Sigmoid colon (tissue), 7 donors: ENCODE data around the gene BRINP3. TPM values are rescaled to one million over a fixed set of nuclear protein-coding genes. Genes with fewer than 3 reads are reported as not detected.

Experiments used
- DNase-seq: peaks from one replicate; pipeline ENCODE4 v3.0.0-alpha.2; 2019
- H3K27ac ChIP-seq, 4 donors: fragments of 200-600 bp; sonication (generic); one replicate each; pipeline ENCODE4 v1.5.1; 2016 to 2019; ENCODE audit warnings: mild to moderate bottlenecking in 1 of 4
- H3K27me3 ChIP-seq, 3 donors: fragments of 200-600 bp; sonication (generic); one replicate each; pipeline ENCODE4 v1.5.1; 2019; ENCODE audit warnings: mild to moderate bottlenecking in 1 of 3
- H3K36me3 ChIP-seq, 4 donors: fragments of 200-600 bp; sonication (generic); one replicate each; pipeline ENCODE4 v1.5.1; 2016 to 2019
- H3K4me1 ChIP-seq, 4 donors: fragments of 200-600 bp; sonication (generic); one replicate each; pipeline ENCODE4 v1.5.1; 2017 to 2019
- H3K4me3 ChIP-seq, 4 donors: fragments of 200-600 bp; sonication (generic); one replicate each; pipeline ENCODE4 v1.5.1; 2017 to 2019; ENCODE audit warnings: mild to moderate bottlenecking in 2 of 4, moderate library complexity in 1 of 4
- H3K9me3 ChIP-seq, 4 donors: fragments of 200-600 bp in 3 of 4; sonication (generic) in 3 of 4; one replicate each; pipeline versions ENCODE4 v1.5.1 to v1.6.1; 2013 to 2019
- EP300 ChIP-seq, 4 donors: sonication (generic); formaldehyde crosslinking; IDR thresholded peaks; one replicate each; pipeline ENCODE4 v1.6.1; 2017; ENCODE audit warnings: antibody characterized with exemption in 4 of 4
- POLR2A ChIP-seq, 2 donors: fragments of 450-650 bp; IDR thresholded peaks; one replicate each; pipeline ENCODE4 v1.6.1; 2016; ENCODE audit warnings: antibody characterized with exemption in 2 of 2, mild to moderate bottlenecking in 2 of 2, moderate library complexity in 2 of 2
- POLR2AphosphoS5 ChIP-seq, 4 donors: sonication (generic); formaldehyde crosslinking; IDR thresholded peaks; one replicate each; pipeline ENCODE4 v1.6.1; 2017; ENCODE audit warnings: antibody characterized with exemption in 4 of 4
- WGBS, 2 donors: extraction: QIAGEN DNeasy Blood & Tissue Kit; methylation state at CpG; one replicate each; pipeline ENCODE4 v1.1.7; 2013; 5-methylcytosine and 5-hydroxymethylcytosine counted together
- intact Hi-C: fragments of 100-400 bp; cut with DNase I; formaldehyde crosslinking; loops from one replicate; pipeline ENCODE4 v1.15.1; 2023
- polyA plus RNA-seq, 3 donors: library from polyadenylated mRNA; stranded (reverse); fragments of 200-250 nt; gene quantifications; one replicate each; pipeline ENCODE4 v1.2.3, GENCODE V29; 2013
- total RNA-seq, 4 donors: library from RNA; depleted of rRNA; stranded (reverse); fragments of >200 nt; gene quantifications; one replicate each; pipeline ENCODE4 v1.1.0, GENCODE V29; 2016
- TF ChIP-seq, protein P1 (sequence below), 4 experiments: fragments of 450-650 bp in 3 of 4; fragments of 200-600 bp in 1 of 4; IDR thresholded peaks; one replicate each; pipeline ENCODE4 v1.5.1; 2016 to 2019; ENCODE audit warnings: antibody characterized with exemption in 4 of 4, mild to moderate bottlenecking in 3 of 4, moderate library complexity in 2 of 4
- donor health status: healthy with polysubstance abuse.
- donor health status: Bipolar disorder and iron deficiency.
- donor health status: healthy.

Gene BRINP3
- total and polyA plus RNA-seq, 7 donors: 0.16 to 3.7 (median 2.3) TPM; not detected in 1

DNA sequence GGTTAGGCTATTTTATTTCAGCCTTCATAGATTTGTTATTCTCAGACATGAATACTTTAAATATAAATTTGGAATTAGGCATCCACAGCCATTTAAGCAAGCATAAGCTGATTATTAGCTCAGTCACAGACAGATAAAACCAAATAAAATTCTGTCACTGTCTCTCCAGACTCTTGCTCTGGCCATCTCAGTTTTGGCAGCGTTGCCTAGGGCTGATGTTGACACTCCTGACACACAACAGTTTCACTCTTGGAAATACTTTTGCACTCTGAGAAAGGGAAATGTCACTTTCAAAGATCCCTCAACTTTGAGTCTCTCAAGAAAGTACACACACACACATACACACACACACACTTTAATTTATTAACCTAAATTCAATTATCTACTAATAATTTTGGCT is 372.7 kb downstream of the BRINP3 start:
- WGBS, 2 donors: 28 to 59% methylated on average over 1 of the region's 1 CpG
- Histone ChIP-seq H3K9me3 (no peaks in the 10 kb centered on the region), H3K27ac (no peak overlapping the region), H3K36me3 (no peaks in the 10 kb centered on the region), H3K27me3 (no peaks in the 10 kb centered on the region), H3K4me3 (no peak overlapping the region), H3K4me1 (no peaks in the 10 kb centered on the region)
- intact Hi-C loops: loop anchor here (10.0 kb wide), 1 partner anchor 240 kb away; no protein-coding TSS in a partner anchor
- no peak for TF ChIP-seq POLR2AphosphoS5 (IDR thresholded peaks at IDR 0.05)
- DNase-seq: no peak

DNA sequence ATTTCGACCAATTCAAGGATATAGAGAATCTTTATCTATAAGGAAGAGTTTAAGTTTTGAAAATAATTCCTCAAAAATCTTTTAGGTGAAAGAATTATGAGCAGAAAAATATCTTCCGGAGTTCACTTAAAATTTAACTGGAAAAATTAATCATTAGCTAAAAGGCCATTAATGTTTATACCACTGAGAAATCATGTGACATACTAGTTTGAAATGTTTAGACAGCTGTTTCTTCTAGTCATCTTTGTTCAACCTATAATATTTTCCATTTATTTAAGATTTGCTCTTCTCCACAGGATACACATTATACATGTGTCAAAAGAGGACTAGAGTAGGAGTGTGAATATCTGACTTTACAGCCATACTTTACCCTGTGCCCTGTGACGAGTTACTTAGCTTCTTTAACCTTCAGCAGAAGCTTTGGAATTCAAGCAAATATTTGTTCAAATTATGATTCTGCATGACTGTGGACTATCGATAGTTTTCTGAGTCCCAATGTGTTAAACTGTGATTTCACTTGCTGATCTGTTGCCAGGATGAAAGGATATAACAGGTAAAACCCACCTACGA is 374.8 kb downstream of the BRINP3 start:
- H3K27me3 ChIP-seq: no peaks in the 10 kb centered on the region
- no peak overlapping the region for H3K27ac ChIP-seq
- DNase-seq: no peak
- WGBS, 2 donors: 40 to 70% methylated on average over 5 of the region's 5 CpGs
- no peaks in the 10 kb centered on the region for H3K4me1 ChIP-seq
- no peak overlapping the region for H3K4me3 ChIP-seq
- no peaks in the 10 kb centered on the region for H3K36me3 ChIP-seq
- H3K9me3 ChIP-seq: no peaks in the 10 kb centered on the region
- intact Hi-C loops: loop anchor here (10.0 kb wide), 1 partner anchor 242 kb away; no protein-coding TSS in a partner anchor
- no peak for TF ChIP-seq EP300 (IDR thresholded peaks at IDR 0.05)
- no peak for TF ChIP-seq POLR2AphosphoS5 (IDR thresholded peaks at IDR 0.05)
- TF ChIP-seq, protein P1, sequence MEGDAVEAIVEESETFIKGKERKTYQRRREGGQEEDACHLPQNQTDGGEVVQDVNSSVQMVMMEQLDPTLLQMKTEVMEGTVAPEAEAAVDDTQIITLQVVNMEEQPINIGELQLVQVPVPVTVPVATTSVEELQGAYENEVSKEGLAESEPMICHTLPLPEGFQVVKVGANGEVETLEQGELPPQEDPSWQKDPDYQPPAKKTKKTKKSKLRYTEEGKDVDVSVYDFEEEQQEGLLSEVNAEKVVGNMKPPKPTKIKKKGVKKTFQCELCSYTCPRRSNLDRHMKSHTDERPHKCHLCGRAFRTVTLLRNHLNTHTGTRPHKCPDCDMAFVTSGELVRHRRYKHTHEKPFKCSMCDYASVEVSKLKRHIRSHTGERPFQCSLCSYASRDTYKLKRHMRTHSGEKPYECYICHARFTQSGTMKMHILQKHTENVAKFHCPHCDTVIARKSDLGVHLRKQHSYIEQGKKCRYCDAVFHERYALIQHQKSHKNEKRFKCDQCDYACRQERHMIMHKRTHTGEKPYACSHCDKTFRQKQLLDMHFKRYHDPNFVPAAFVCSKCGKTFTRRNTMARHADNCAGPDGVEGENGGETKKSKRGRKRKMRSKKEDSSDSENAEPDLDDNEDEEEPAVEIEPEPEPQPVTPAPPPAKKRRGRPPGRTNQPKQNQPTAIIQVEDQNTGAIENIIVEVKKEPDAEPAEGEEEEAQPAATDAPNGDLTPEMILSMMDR (IDR thresholded peaks at IDR 0.05): no peak

DNA sequence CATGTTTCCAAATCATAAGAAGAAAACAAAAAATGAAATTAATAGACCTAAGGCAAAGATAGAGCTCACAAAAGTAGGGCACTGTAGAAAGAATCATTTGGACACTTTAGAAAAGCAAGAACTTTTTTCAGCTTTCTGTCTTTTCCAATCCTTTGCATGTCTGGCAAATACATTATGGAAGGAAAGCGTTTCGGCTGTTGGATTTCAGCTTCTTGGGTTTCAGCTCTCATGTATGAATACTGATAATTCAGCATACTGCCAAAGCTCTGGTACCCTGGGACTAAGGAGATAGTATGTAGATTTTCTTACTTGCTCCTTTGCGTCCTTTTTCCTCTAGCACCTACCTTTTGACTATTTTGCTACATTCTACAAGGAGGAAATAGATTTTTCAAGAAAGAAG is 375.9 kb downstream of the BRINP3 start:
- DNase-seq: no peak
- no peak overlapping the region for H3K27ac ChIP-seq
- TF ChIP-seq POLR2AphosphoS5 (IDR thresholded peaks at IDR 0.05) (no peak), POLR2A (IDR thresholded peaks at IDR 0.05) (no peak), EP300 (IDR thresholded peaks at IDR 0.05) (no peak)
- TF ChIP-seq, protein P1 (IDR thresholded peaks at IDR 0.05): no peak
- H3K27me3 ChIP-seq: no peaks in the 10 kb centered on the region
- intact Hi-C loops: loop anchor here (10.0 kb wide), 1 partner anchor 243 kb away; no protein-coding TSS in a partner anchor
- no peaks in the 10 kb centered on the region for H3K9me3 ChIP-seq
- H3K4me3 ChIP-seq: no peak overlapping the region
- 89 to 94% methylated on average over 3 of the region's 3 CpGs for WGBS, 2 donors
- H3K4me1 ChIP-seq: no peaks in the 10 kb centered on the region
- H3K36me3 ChIP-seq: no peaks in the 10 kb centered on the region

DNA sequence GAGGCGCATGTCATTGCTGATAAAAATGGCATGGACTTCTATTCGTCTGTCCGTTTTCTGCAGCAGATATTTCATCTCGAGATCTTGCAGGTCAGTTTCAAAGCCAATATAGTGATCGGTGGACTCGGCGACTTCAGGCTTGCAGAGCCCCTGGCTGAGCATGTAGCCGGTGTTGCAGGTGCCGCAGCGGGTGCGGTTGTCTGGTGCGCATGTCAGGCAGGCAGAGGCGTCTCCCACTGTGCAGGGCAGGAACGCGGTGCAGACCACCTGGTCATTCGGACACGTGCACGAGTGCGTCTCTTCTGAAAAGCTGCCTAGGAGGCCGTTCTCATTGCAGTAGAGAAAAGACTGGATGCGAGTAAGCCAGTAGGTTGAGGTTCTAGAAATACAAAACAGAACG is 378.9 kb downstream of the BRINP3 start:
- Histone ChIP-seq H3K27me3 (no peaks in the 10 kb centered on the region), H3K4me1 (no peaks in the 10 kb centered on the region), H3K27ac (no peak overlapping the region), H3K36me3 (no peaks in the 10 kb centered on the region), H3K4me3 (no peak overlapping the region), H3K9me3 (no peaks in the 10 kb centered on the region)
- intact Hi-C loops: no loop called here
- no peak for DNase-seq
- TF ChIP-seq, protein P1 (IDR thresholded peaks at IDR 0.05): no peak
- TF ChIP-seq POLR2A (IDR thresholded peaks at IDR 0.05): no peak
- TF ChIP-seq EP300 (IDR thresholded peaks at IDR 0.05): no peak
- TF ChIP-seq POLR2AphosphoS5 (IDR thresholded peaks at IDR 0.05): no peak
- 93 to 95% methylated on average over 22 of the region's 22 CpGs for WGBS, 2 donors

DNA sequence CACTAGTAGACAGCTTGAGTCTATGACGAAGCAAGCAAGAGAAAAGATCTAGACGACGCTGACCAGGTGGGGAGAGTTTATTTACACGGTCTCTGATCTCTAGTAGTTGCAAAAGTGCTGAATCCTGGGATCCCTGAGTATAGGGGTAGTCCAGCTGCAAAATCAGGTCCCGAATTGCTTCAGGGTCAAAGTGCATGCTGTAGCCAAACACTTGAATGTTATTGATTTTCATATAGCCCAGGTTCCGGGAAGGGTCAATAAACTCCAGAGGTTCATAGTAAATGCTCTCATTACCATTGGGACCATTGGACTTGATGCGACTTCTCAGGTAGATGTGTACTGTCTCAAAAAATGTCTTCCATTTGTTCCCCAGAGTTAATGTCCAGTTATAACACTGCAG is 379.6 kb downstream of the BRINP3 start:
- WGBS, 2 donors: 90 to 91% methylated on average over 7 of the region's 7 CpGs
- intact Hi-C loops: no loop called here
- Histone ChIP-seq H3K4me3 (no peak overlapping the region), H3K27ac (no peak overlapping the region), H3K36me3 (no peaks in the 10 kb centered on the region), H3K4me1 (no peaks in the 10 kb centered on the region), H3K9me3 (no peaks in the 10 kb centered on the region), H3K27me3 (no peaks in the 10 kb centered on the region)
- no peak for DNase-seq
- no peak for TF ChIP-seq POLR2A (IDR thresholded peaks at IDR 0.05)
- TF ChIP-seq POLR2AphosphoS5 (IDR thresholded peaks at IDR 0.05): no peak
- no peak for TF ChIP-seq EP300 (IDR thresholded peaks at IDR 0.05)
- TF ChIP-seq, protein P1 (IDR thresholded peaks at IDR 0.05): no peak
